H1 (cell line): ENCODE measurements around the gene GDNF. TPM values are rescaled to one million over a fixed set of nuclear protein-coding genes. Genes with fewer than 3 reads are reported as not detected.

ENCODE experiments used
- CTCF ChIA-PET: fragments of 300-600 bp; sonication (Branson Sonifier 250); formaldehyde crosslinking; loops from one replicate; lab custom pipeline; 2021; ENCODE audit not compliant: partially characterized antibody; lab: Charles Lee
- POLR2A ChIA-PET: fragments of 300-600 bp; sonication (Branson Sonifier 250); formaldehyde crosslinking; loops from one replicate; lab custom pipeline; 2021; ENCODE audit warnings: inconsistent platforms; ENCODE audit not compliant: partially characterized antibody; lab: Charles Lee
- DNase-seq, 2 experiments: peaks; one replicate each; pipeline versions ENCODE4 v3.0.0 to v3.0.0-alpha.2; 2010 to 2022; ENCODE audit warnings: low spot score in 2 of 2, low read depth in 1 of 2, mixed read lengths in 1 of 2
- FAIRE-seq: peaks from 2 replicates; lab custom pipeline; 2011; peaks lifted over from hg19 to GRCh38; lab: Jason Lieb, UNC
- H2AFZ ChIP-seq: 2 replicates; pipeline ENCODE4 v1.8.1; 2012; ENCODE audit warnings: low read length, inconsistent platforms
- H2AK5ac ChIP-seq: 2 replicates; pipeline ENCODE4 v1.6.1; 2013; ENCODE audit warnings: low read depth, low read length
- H2BK120ac ChIP-seq: replicated peaks from 2 replicates; pipeline ENCODE3; 2013; ENCODE audit warnings: low read depth, low read length, inconsistent platforms
- H2BK12ac ChIP-seq: 2 replicates; pipeline ENCODE4 v1.6.1; 2013; ENCODE audit warnings: low read depth, low read length
- H2BK15ac ChIP-seq: 2 replicates; pipeline ENCODE4 v1.6.1; 2013; ENCODE audit warnings: low read length
- H2BK20ac ChIP-seq: 2 replicates; pipeline ENCODE4 v1.6.1; 2013; ENCODE audit warnings: low read length
- H2BK5ac ChIP-seq: 2 replicates; pipeline ENCODE4 v1.6.1; 2013; ENCODE audit warnings: low read depth, low read length
- H3K14ac ChIP-seq: 2 replicates; pipeline ENCODE4 v1.6.1; 2013; ENCODE audit warnings: inconsistent platforms; ENCODE audit not compliant: insufficient read length
- H3K18ac ChIP-seq: 2 replicates; pipeline ENCODE4 v1.6.1; 2013; ENCODE audit warnings: low read length; ENCODE audit errors: extremely low read depth
- H3K23ac ChIP-seq: 2 replicates; pipeline ENCODE4 v1.6.1; 2013; ENCODE audit warnings: inconsistent platforms; ENCODE audit not compliant: insufficient read length
- H3K23me2 ChIP-seq: 2 replicates; pipeline ENCODE4 v1.6.1; 2013; ENCODE audit warnings: low read depth, low read length
- H3K27ac ChIP-seq: 2 replicates; pipeline ENCODE4 v1.6.1; 2011; ENCODE audit warnings: low read depth, low read length, inconsistent platforms
- H3K27me3 ChIP-seq, 4 experiments: replicated peaks in 1 of 4; 1 replicate in 1 of 4; 2 replicates in 3 of 4; pipeline versions ENCODE4 v1.6.1 to v1.8.1; 2011 to 2013; ENCODE audit warnings: low read length in 3 of 4, mild to moderate bottlenecking in 3 of 4, inconsistent platforms in 2 of 4, mixed read lengths in 2 of 4, moderate library complexity in 1 of 4; ENCODE audit not compliant: control insufficient read depth in 3 of 4, insufficient read depth in 3 of 4; ENCODE audit errors: extremely low read depth in 1 of 4
- H3K36me3 ChIP-seq, 4 experiments: 2 replicates each; pipeline versions ENCODE4 v1.6.1 to v1.8.1; 2011 to 2013; ENCODE audit warnings: mild to moderate bottlenecking in 4 of 4, low read length in 3 of 4, moderate library complexity in 2 of 4, control low read depth in 1 of 4, inconsistent platforms in 1 of 4; ENCODE audit not compliant: insufficient read depth in 4 of 4, control insufficient read depth in 2 of 4
- H3K4ac ChIP-seq: replicated peaks from 2 replicates; pipeline ENCODE3; 2013; ENCODE audit warnings: low read length, low read depth, mixed read lengths, inconsistent platforms; ENCODE audit not compliant: insufficient read length
- H3K4me1 ChIP-seq, 4 experiments: replicated peaks in 1 of 4; 1 replicate in 1 of 4; 2 replicates in 3 of 4; pipeline versions ENCODE4 v1.6.1 to v1.8.1; 2011 to 2013; ENCODE audit warnings: low read length in 3 of 4, inconsistent platforms in 2 of 4, mixed read lengths in 1 of 4; ENCODE audit not compliant: insufficient read depth in 4 of 4, control insufficient read depth in 3 of 4
- H3K4me2 ChIP-seq, 2 experiments: 2 replicates each; pipeline versions ENCODE4 v1.6.1 to v1.8.1; 2011 to 2013; ENCODE audit warnings: low read depth in 2 of 2, low read length in 2 of 2, control low read depth in 1 of 2, inconsistent platforms in 1 of 2, mild to moderate bottlenecking in 1 of 2; ENCODE audit not compliant: insufficient read depth in 1 of 2
- H3K4me3 ChIP-seq, 4 experiments: fragments of 200-600, 300-600 bp in 1 of 4; sonication (generic), shearing (Covaris generic), sonication (Bioruptor Twin) in 1 of 4; 2 replicates each; pipeline versions ENCODE4 v1.5.1 to v1.8.1; 2011 to 2016; ENCODE audit warnings: low read length in 4 of 4, low read depth in 3 of 4, control low read depth in 2 of 4, inconsistent platforms in 2 of 4, mild to moderate bottlenecking in 2 of 4, mixed read lengths in 1 of 4, moderate library complexity in 1 of 4; ENCODE audit not compliant: insufficient read depth in 2 of 4; ENCODE audit errors: extremely low read depth in 1 of 4
- H3K56ac ChIP-seq: replicated peaks from 2 replicates; pipeline ENCODE3; 2013; ENCODE audit warnings: low read depth, mild to moderate bottlenecking, mixed read lengths, low read length, inconsistent platforms; ENCODE audit not compliant: insufficient read length
- H3K79me1 ChIP-seq: 2 replicates; pipeline ENCODE4 v1.6.1; 2013; ENCODE audit warnings: low read depth, low read length, control low read depth
- H3K79me2 ChIP-seq, 2 experiments: 2 replicates each; pipeline versions ENCODE4 v1.6.1 to v1.8.1; 2012 to 2013; ENCODE audit warnings: low read length in 2 of 2, mild to moderate bottlenecking in 2 of 2, inconsistent platforms in 1 of 2; ENCODE audit not compliant: insufficient read depth in 2 of 2, control insufficient read depth in 1 of 2
- H3K9ac ChIP-seq, 4 experiments: replicated peaks in 1 of 4; 1 replicate in 1 of 4; 2 replicates in 3 of 4; pipeline versions ENCODE4 v1.6.1 to v1.8.1; 2011 to 2013; ENCODE audit warnings: low read depth in 3 of 4, low read length in 3 of 4, control low read depth in 2 of 4, mild to moderate bottlenecking in 2 of 4, moderate library complexity in 2 of 4, inconsistent platforms in 1 of 4; ENCODE audit errors: extremely low read depth in 1 of 4
- H3K9me3 ChIP-seq, 2 experiments: 2 replicates each; pipeline versions ENCODE4 v1.6.1 to v1.8.1; 2012 to 2013; ENCODE audit warnings: mild to moderate bottlenecking in 2 of 2, moderate library complexity in 2 of 2, control low read depth in 1 of 2, inconsistent platforms in 1 of 2, low read depth in 1 of 2, low read length in 1 of 2, mixed read lengths in 1 of 2; ENCODE audit not compliant: insufficient read depth in 2 of 2
- H4K20me1 ChIP-seq, 2 experiments: replicated peaks in 1 of 2; 2 replicates each; pipeline versions ENCODE3 to v1.8.1; 2011 to 2013; ENCODE audit warnings: inconsistent platforms in 2 of 2, low read length in 2 of 2, mild to moderate bottlenecking in 1 of 2; ENCODE audit not compliant: insufficient read depth in 2 of 2, control insufficient read depth in 1 of 2
- H4K5ac ChIP-seq: 2 replicates; pipeline ENCODE4 v1.6.1; 2013; ENCODE audit warnings: low read length, low read depth, mixed read lengths, inconsistent platforms; ENCODE audit not compliant: insufficient read length
- H4K8ac ChIP-seq: 2 replicates; pipeline ENCODE4 v1.8.0; 2013; ENCODE audit warnings: mild to moderate bottlenecking, moderate library complexity, low read length, inconsistent platforms; ENCODE audit not compliant: insufficient read depth; ENCODE audit errors: extremely low read depth
- H4K91ac ChIP-seq: replicated peaks from 2 replicates; pipeline ENCODE3; 2013; ENCODE audit warnings: low read length, mixed read lengths, inconsistent platforms; ENCODE audit not compliant: insufficient read length
- BACH1 ChIP-seq: IDR thresholded peaks from 2 replicates; pipeline ENCODE4 v1.6.1; 2012; ENCODE audit warnings: low read length, improper control_type of control experiment
- BCL11A ChIP-seq, 2 experiments: IDR thresholded peaks; one replicate each; pipeline ENCODE4 v1.6.1; 2011; ENCODE audit warnings: low read depth in 2 of 2, low read length in 2 of 2, mild to moderate bottlenecking in 2 of 2
- CHD1 ChIP-seq: IDR thresholded peaks from 2 replicates; pipeline ENCODE4 v1.6.1; 2012; ENCODE audit warnings: low read depth, low read length, improper control_type of control experiment
- CREB1 ChIP-seq: IDR thresholded peaks from 2 replicates; pipeline ENCODE4 v1.6.1; 2012; ENCODE audit warnings: inconsistent platforms
- EP300 ChIP-seq, 2 experiments: IDR thresholded peaks; 1 replicate in 1 of 2; 2 replicates in 1 of 2; pipeline ENCODE4 v1.6.1; 2011 to 2012; ENCODE audit warnings: low read depth in 2 of 2, low read length in 2 of 2, mild to moderate bottlenecking in 2 of 2, borderline replicate concordance in 1 of 2, inconsistent platforms in 1 of 2, moderate library complexity in 1 of 2
- SIRT6 ChIP-seq: IDR thresholded peaks from one replicate; pipeline ENCODE4 v1.7.1; 2012; ENCODE audit warnings: low read length, inconsistent platforms
- SP4 ChIP-seq: IDR thresholded peaks from 2 replicates; pipeline ENCODE4 v1.6.1; 2012; ENCODE audit warnings: low read length, inconsistent platforms
- TAF7 ChIP-seq: optimal IDR thresholded peaks from 2 replicates; pipeline ENCODE3; 2011; ENCODE audit warnings: low read depth, mild to moderate bottlenecking, inconsistent platforms, low read length, moderate library complexity, borderline replicate concordance
- WGBS, 2 experiments: shearing (Covaris generic) in 1 of 2; methylation state at CpG; one replicate each; pipeline versions ENCODE4 v1.1.6 to v1.1.7; 2013 to 2015; ENCODE audit warnings: low lambda C conversion rate in 2 of 2, mixed read lengths in 2 of 2, inconsistent platforms in 1 of 2, low coverage in 1 of 2, missing lambda C conversion rate in 1 of 2; ENCODE audit not compliant: insufficient replicate concordance in 2 of 2, insufficient coverage in 1 of 2, insufficient read length in 1 of 2; ENCODE audit errors: extremely low coverage in 1 of 2, missing lambda C conversion rate in 1 of 2; 5-methylcytosine and 5-hydroxymethylcytosine counted together
- polyA plus RNA-seq, 7 experiments: library from polyadenylated mRNA; depleted of rRNA in 3 of 7; stranded (reverse) in 5 of 7; unstranded in 2 of 7; fragments of >200 nt in 5 of 7; fragments of 200-250 nt in 2 of 7; gene quantifications; 1 replicate in 5 of 7; 2 replicates in 1 of 7; 4 replicates in 1 of 7; pipeline versions ENCODE4 v1.2.1 to v1.2.3, GENCODE V29; 2011 to 2013; ENCODE audit warnings: missing spikeins in 2 of 7, mixed read lengths in 2 of 7
- total RNA-seq: library from RNA; stranded (reverse); fragmentation: NEBNext Ultra II Directional; extraction: Animal tissue kit (Norgen Biotek cat#: 25700); gene quantifications from 2 replicates; pipeline ENCODE4 v1.2.1, GENCODE V29; 2021
- TF ChIP-seq, protein P1 (sequence below): IDR thresholded peaks from 2 replicates; pipeline ENCODE4 v1.6.1; 2012; ENCODE audit warnings: inconsistent platforms

Gene GDNF
- total and polyA plus RNA-seq, 2 of the 8 experiments (the other 6 are each of a cell fraction or from before 2014, with no cell fraction given), result 0.15 to 2.0 TPM

DNA sequence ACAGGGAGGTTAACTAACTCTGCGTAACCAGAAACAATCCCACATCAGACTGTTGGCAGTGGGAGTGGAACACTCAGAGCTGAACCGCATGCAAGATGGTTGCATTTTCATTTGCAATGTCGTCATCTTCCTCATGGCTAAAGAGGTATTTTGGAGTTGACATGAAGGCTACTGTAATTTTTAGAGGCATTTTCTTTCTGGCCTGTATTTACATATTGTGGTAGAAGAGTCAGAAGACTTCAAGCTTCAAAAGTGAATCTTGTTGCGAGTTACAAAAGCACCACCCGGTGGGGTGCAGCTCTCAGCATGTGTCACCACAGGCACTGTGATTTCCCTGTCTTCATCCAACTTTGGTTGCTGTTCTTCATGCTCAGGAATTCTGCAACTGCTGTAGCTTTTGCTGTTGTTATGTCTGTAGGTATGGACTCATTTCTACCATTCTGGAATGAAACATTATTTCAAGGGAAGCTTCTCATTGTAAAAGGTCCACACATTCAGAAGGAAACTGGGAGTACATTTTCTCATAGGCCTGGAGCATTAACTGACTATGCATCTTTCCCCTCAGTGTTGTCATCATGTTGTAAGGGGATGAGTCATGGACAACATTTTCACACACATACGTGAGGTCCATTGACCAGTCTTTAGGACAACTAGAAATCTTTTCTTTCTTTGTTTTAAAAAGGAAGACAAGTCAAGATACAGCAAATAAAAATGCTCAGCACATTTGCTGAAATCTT lies 35.4 kb upstream of the GDNF start:
- WGBS, 2 experiments, result 69% methylated on average over 6 of the region's 6 CpGs; no CpG with 5 or more reads in 1 of the 2 experiments

More for the DNA sequence above, 35.4 kb upstream of the GDNF start:
- POLR2A ChIA-PET, result no interaction called here
- Histone ChIP-seq H2BK20ac (no peak overlapping the region), H3K4me3 (no peak overlapping the region), H2BK120ac (no peak overlapping the region), H3K9me3 (0 out of 4 replicates have a peak, but pooled peaks cover 0 to 3% of the 10 kb centered on the region in 2 experiments), H3K23me2 (peaks cover 5% of the 10 kb centered on the region; the same call in 1 of the 2 replicates), H2AK5ac (no peak overlapping the region), H3K79me2 (no peaks in the 10 kb centered on the region), H3K14ac (no peak overlapping the region), H3K56ac (no peak overlapping the region), H4K8ac (no peak overlapping the region), H3K23ac (no peak overlapping the region), H2BK5ac (no peak overlapping the region), H2BK12ac (no peak overlapping the region), H3K79me1 (no peaks in the 10 kb centered on the region), H2AFZ (no peak overlapping the region), H3K36me3 (no peaks in the 10 kb centered on the region), H3K27ac (no peak overlapping the region), H3K27me3 (no peaks in the 10 kb centered on the region; a peak in 1 of 7 replicates), H4K5ac (no peak overlapping the region), H3K4me2 (peak overlapping the region in 1 of 2 experiments; percentile 22; a peak in 1 of 4 replicates), H4K20me1 (peaks cover 0 to 2% of the 10 kb centered on the region in 2 experiments), H3K4me1 (no peaks in the 10 kb centered on the region; a peak in 1 of 7 replicates), H3K18ac (no peak overlapping the region), H3K9ac (no peak overlapping the region), H2BK15ac (no peak overlapping the region), H4K91ac (no peak overlapping the region), H3K4ac (no peak overlapping the region)
- FAIRE-seq, result no peak
- TF ChIP-seq BACH1 (no peak), SIRT6 (no peak), BCL11A (IDR thresholded peaks at IDR 0.05; ENCODE audit: low read depth in 2 of 2, low read length in 2 of 2) (no peak), EP300 (IDR thresholded peaks at IDR 0.05; ENCODE audit: borderline replicate concordance in 1 of 2, low read depth in 2 of 2, low read length in 2 of 2) (no peak), CREB1 (no peak), CHD1 (no peak), SP4 (no peak), TAF7 (no peak)
- TF ChIP-seq, protein P1, sequence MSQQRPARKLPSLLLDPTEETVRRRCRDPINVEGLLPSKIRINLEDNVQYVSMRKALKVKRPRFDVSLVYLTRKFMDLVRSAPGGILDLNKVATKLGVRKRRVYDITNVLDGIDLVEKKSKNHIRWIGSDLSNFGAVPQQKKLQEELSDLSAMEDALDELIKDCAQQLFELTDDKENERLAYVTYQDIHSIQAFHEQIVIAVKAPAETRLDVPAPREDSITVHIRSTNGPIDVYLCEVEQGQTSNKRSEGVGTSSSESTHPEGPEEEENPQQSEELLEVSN, result no peak
- CTCF ChIA-PET, result interaction anchor here (1.3 to 2.4 kb wide), 3 partner anchors 13 to 318 kb away, joined by 4 to 9 read pairs (median 5); no protein-coding TSS in a partner anchor
- no peak for DNase-seq
